Measurements from ENCODE around the gene MEF2A.

Gene MEF2A

GRCh38 chr15:99620178-99620577, 54.4 kb downstream of the MEF2A start:
- Histone ChIP-seq H3K9me3 (ENCODE audit: control insufficient read depth, insufficient read depth, low read depth, low read length) (no peaks in the 10 kb centered on the region), H3K4me3 (ENCODE audit: low read depth, low read length) (no peak overlapping the region), H3K36me3 (ENCODE audit: control insufficient read depth in 2 of 2, insufficient read depth in 1 of 2, low read length in 2 of 2) (no peaks in the 10 kb centered on the region; a peak in 1 of 3 replicates), H3K4me1 (ENCODE audit: control insufficient read depth, insufficient read depth, low read length) (peaks cover 29% of the 10 kb centered on the region), H3K27ac (ENCODE audit: extremely low read depth, low read depth, low read length) (no peak overlapping the region)
- TF ChIP-seq ZNF146 (tag by site-specific recombination; IDR thresholded peaks at IDR 0.05): 0 out of 2 replicates have a peak, but pooled peaks have one; percentile 60
- no peak for TF ChIP-seq ZNF133 (tag by site-specific recombination; IDR thresholded peaks at IDR 0.05)
- ChIA-PET CTCF (interaction anchor here (0.6 to 0.7 kb wide), 2 partner anchors 53 to 536 kb away, joined by 3 to 4 read pairs; no protein-coding TSS in a partner anchor), POLR2A (no interaction called here)

GRCh38 chr15:99621767-99622166, 56.0 kb downstream of the MEF2A start:
- ChIA-PET CTCF (no interaction called here), POLR2A (no interaction called here)
- H3K4me3 ChIP-seq (ENCODE audit: low read depth, low read length): no peak overlapping the region
- no peaks in the 10 kb centered on the region; a peak in 1 of 3 replicates for H3K36me3 ChIP-seq (ENCODE audit: control insufficient read depth in 2 of 2, insufficient read depth in 1 of 2, low read length in 2 of 2)
- no peaks in the 10 kb centered on the region for H3K9me3 ChIP-seq (ENCODE audit: control insufficient read depth, insufficient read depth, low read depth, low read length)
- TF ChIP-seq REPIN1 (tag by site-specific recombination; IDR thresholded peaks at IDR 0.05; ENCODE audit: low read depth) (no peak), BCL6B (tag by site-specific recombination; IDR thresholded peaks at IDR 0.05) (no peak), ZNF658 (tag by site-specific recombination; IDR thresholded peaks at IDR 0.05) (no peak), ZFP41 (tag by site-specific recombination; IDR thresholded peaks at IDR 0.05; ENCODE audit: borderline replicate concordance) (no peak)
- no peak overlapping the region for H3K27ac ChIP-seq (ENCODE audit: extremely low read depth, low read depth, low read length)
- H3K4me1 ChIP-seq (ENCODE audit: control insufficient read depth, insufficient read depth, low read length): peaks cover 21% of the 10 kb centered on the region

GRCh38 chr15:99628374-99629001, 62.7 kb downstream of the MEF2A start:
- no peaks in the 10 kb centered on the region for H3K9me3 ChIP-seq (ENCODE audit: control insufficient read depth, insufficient read depth, low read depth, low read length)
- no peaks in the 10 kb centered on the region for H3K4me1 ChIP-seq (ENCODE audit: control insufficient read depth, insufficient read depth, low read length)
- 0 out of 3 replicates have a peak, but pooled peaks cover 0 to 2% of the 10 kb centered on the region in 2 experiments for H3K36me3 ChIP-seq (ENCODE audit: control insufficient read depth in 2 of 2, insufficient read depth in 1 of 2, low read length in 2 of 2)
- H3K4me3 ChIP-seq (ENCODE audit: low read depth, low read length): no peak overlapping the region
- no peak overlapping the region for H3K27ac ChIP-seq (ENCODE audit: extremely low read depth, low read depth, low read length)
- ChIA-PET CTCF (no interaction called here), POLR2A (no interaction called here)
- TF ChIP-seq PRDM1 (tag by site-specific recombination; IDR thresholded peaks at IDR 0.05) (0 out of 2 replicates have a peak, but pooled peaks have one; percentile 4), ZXDB (tag by site-specific recombination; IDR thresholded peaks at IDR 0.05) (no peak), ZNF433 (tag by site-specific recombination; IDR thresholded peaks at IDR 0.05; ENCODE audit: low read depth) (no peak), ZNF26 (tag by site-specific recombination; IDR thresholded peaks at IDR 0.05) (no peak), HOXA7 (CRISPR knock-in tag; IDR thresholded peaks at IDR 0.05; ENCODE audit: borderline replicate concordance) (no peak), ZFP69B (tag by site-specific recombination; IDR thresholded peaks at IDR 0.05) (no peak)

- CTCF ChIA-PET: interaction anchor here (1.5 kb wide), 1 partner anchor 73 kb away, joined by 5 read pairs; no protein-coding TSS in a partner anchor
- peaks cover 0 to 3% of the 10 kb centered on the region in 2 experiments; a peak in 1 of 3 replicates for H3K36me3 ChIP-seq (ENCODE audit: control insufficient read depth in 2 of 2, insufficient read depth in 1 of 2, low read length in 2 of 2)
- no peaks in the 10 kb centered on the region for H3K9me3 ChIP-seq (ENCODE audit: control insufficient read depth, insufficient read depth, low read depth, low read length)
- no peak overlapping the region for H3K27ac ChIP-seq (ENCODE audit: extremely low read depth, low read depth, low read length)
- POLR2A ChIA-PET: no interaction called here
- H3K4me3 ChIP-seq (ENCODE audit: low read depth, low read length): no peak overlapping the region
- no peaks in the 10 kb centered on the region for H3K4me1 ChIP-seq (ENCODE audit: control insufficient read depth, insufficient read depth, low read length)
- no peak for TF ChIP-seq PRDM1 (tag by site-specific recombination; IDR thresholded peaks at IDR 0.05)
- TF ChIP-seq ZNF529 (tag by site-specific recombination; IDR thresholded peaks at IDR 0.05; ENCODE audit: insufficient replicate concordance): no peak
- TF ChIP-seq ZNF555 (tag by site-specific recombination; conservative IDR thresholded peaks at IDR 0.05): no peak
- TF ChIP-seq HOXA7 (CRISPR knock-in tag; IDR thresholded peaks at IDR 0.05; ENCODE audit: borderline replicate concordance): no peak
- no peak for TF ChIP-seq SALL2 (tag by site-specific recombination; IDR thresholded peaks at IDR 0.05; ENCODE audit: borderline replicate concordance)
- no peak for TF ChIP-seq IKZF3 (tag by site-specific recombination; IDR thresholded peaks at IDR 0.05)
- no peak for TF ChIP-seq ZNF121 (tag by site-specific recombination; IDR thresholded peaks at IDR 0.05)
- no peak for TF ChIP-seq PRDM4 (tag by site-specific recombination; IDR thresholded peaks at IDR 0.05)
- no peak for TF ChIP-seq ZNF548 (tag by site-specific recombination; IDR thresholded peaks at IDR 0.05)
- TF ChIP-seq ZFP41 (tag by site-specific recombination; IDR thresholded peaks at IDR 0.05; ENCODE audit: borderline replicate concordance): no peak
- TF ChIP-seq ZNF692 (tag by site-specific recombination; IDR thresholded peaks at IDR 0.05): no peak
Observed at GRCh38 chr15:99630607-99631131, 64.9 kb downstream of the MEF2A start.

Measured in HEK293 (cell line).